Activated naive CD4-positive, alpha-beta T cell treated with anti-CD3 and anti-CD28 coated beads, Interleukin-2, amount 50 U/mL, for 24 hours (primary cell): ENCODE measurements around the gene SLC26A1.
"Not testable (repeated sequence)": the region's sequence is repeated elsewhere in the genome, so short reads cannot be mapped to it uniquely, and the experiment has no call there.

ENCODE experiments used
- H3K27ac Mint-ChIP-seq: one replicate; pipeline ENCODE4 v1.8.0; 2021; ENCODE audit warnings: mild to moderate bottlenecking, mixed read lengths
- H3K27me3 Mint-ChIP-seq: one replicate; pipeline ENCODE4 v1.8.0; 2021; ENCODE audit warnings: mixed read lengths
- H3K36me3 Mint-ChIP-seq: one replicate; pipeline ENCODE4 v1.8.0; 2021; ENCODE audit warnings: mixed read lengths
- H3K4me1 Mint-ChIP-seq: one replicate; pipeline ENCODE4 v1.8.0; 2021; ENCODE audit warnings: mixed read lengths
- H3K4me3 Mint-ChIP-seq: one replicate; pipeline ENCODE4 v1.8.0; 2021; ENCODE audit warnings: mild to moderate bottlenecking, mixed read lengths
- H3K9me3 Mint-ChIP-seq: one replicate; pipeline ENCODE4 v1.8.0; 2021; ENCODE audit warnings: mixed read lengths

The SLC26A1 gene

GRCh38 chr4:952881-953573 lies 40.2 kb downstream of the SLC26A1 start:
- Mint-ChIP-seq H3K36me3 (peaks cover 4% of the 10 kb centered on the region), H3K27ac (no peak overlapping the region), H3K4me3 (no peak overlapping the region), H3K9me3 (no peaks in the 10 kb centered on the region), H3K27me3 (no peaks in the 10 kb centered on the region), H3K4me1 (no peaks in the 10 kb centered on the region)

DNA sequence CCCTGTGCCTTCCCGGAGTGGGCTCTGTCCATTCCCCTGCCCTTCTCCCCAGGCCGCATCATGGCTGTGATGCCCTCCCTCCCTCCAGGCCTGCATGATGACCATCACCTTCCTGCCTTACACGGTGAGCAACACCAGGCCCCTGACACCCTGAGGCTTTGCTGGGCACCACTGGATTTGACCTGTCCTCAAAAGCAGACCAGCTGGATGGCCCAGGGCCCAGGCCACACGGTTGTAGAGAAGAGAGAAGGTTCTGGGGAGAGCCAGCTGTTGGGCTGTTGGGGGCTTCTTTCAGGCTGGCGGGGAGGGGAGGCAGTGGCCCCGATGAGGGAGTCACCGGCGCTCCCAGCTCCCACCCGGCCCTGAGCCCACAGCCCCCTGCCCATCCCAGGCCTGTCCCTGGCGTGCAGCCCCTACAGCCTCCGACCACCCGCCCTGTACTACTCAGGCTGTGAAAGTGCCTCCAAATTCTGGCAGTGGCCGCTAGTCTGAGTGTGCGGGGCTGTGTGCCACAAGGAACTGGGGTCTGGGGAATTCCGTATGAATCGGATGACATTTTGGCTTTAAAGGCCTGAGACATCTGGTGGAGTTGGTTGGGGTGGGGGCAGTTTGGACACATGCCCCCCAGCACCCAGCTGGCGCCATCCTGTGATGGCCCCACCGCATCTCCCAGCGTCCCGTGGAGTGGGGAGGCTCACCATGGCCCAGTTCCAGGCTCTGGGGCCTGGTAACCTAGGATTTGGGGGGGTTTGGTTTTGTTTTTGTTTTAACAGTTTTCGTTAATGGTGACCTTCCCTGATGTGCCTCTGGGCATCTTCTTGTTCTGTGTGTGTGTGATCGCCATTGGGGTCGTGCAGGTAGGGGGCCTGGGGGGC lies 41.4 kb downstream of the SLC26A1 start:
- Mint-ChIP-seq H3K27me3 (no peaks in the 10 kb centered on the region), H3K9me3 (no peaks in the 10 kb centered on the region), H3K36me3 (peaks cover 4% of the 10 kb centered on the region), H3K4me3 (no peak overlapping the region), H3K27ac (no peak overlapping the region), H3K4me1 (no peaks in the 10 kb centered on the region)

GRCh38 chr4:951186-951585 lies 42.0 kb downstream of the SLC26A1 start:
- no peak overlapping the region for H3K4me3 Mint-ChIP-seq
- no peak overlapping the region for H3K27ac Mint-ChIP-seq
- H3K27me3 Mint-ChIP-seq, result no peaks in the 10 kb centered on the region
- peaks cover under 1% of the 10 kb centered on the region for H3K4me1 Mint-ChIP-seq
- H3K9me3 Mint-ChIP-seq, result no peaks in the 10 kb centered on the region
- H3K36me3 Mint-ChIP-seq, result peaks cover 4% of the 10 kb centered on the region

DNA sequence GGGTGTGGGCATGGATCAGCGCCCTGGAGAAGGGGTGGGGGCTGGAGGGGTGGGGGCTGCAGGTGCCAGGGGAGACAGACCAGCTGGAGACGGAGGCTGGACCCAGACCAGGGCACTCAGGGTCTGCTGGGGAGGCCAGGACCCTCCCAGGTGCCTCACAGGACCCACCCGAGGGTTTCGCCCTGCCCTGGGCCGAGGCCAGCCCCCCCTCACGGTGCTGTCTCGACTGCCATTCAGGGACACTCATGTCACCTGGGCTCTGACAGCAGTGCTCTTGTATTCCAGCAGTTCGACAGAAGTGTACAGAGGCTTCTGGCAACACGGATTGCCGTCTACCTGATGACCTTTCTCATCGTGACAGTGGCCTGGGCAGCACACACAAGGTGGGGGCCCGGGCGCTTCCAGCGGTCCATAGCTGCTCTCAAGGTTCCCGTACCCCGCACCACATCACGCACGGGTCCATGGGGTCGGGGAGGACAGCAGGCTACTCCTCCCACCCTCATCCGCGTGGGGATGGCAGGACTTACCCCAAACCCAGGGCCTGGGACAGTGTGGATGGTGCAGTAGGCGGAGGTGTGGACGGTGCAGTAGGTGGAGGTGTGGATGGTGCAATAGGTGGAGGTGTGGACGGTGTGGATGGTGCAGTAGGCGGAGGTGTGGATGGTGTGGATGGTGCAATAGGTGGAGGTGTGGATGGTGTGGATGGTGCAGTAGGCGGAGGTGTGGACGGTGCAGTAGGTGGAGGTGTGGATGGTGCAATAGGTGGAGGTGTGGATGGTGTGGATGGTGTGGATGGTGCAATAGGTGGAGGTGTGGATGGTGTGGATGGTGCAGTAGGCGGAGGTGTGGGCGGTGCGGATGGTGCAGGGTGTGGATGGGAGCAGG lies 42.8 kb downstream of the SLC26A1 start:
- Mint-ChIP-seq H3K27ac (no peak overlapping the region), H3K4me1 (peaks cover 8% of the 10 kb centered on the region), H3K36me3 (peaks cover 4% of the 10 kb centered on the region)

GRCh38 chr4:949656-950055 lies 43.5 kb downstream of the SLC26A1 start:
- H3K36me3 Mint-ChIP-seq, result peaks cover 3% of the 10 kb centered on the region
- no peak overlapping the region for H3K4me3 Mint-ChIP-seq
- H3K9me3 Mint-ChIP-seq, result no peaks in the 10 kb centered on the region
- peaks cover 13% of the 10 kb centered on the region for H3K4me1 Mint-ChIP-seq
- no peaks in the 10 kb centered on the region for H3K27me3 Mint-ChIP-seq
- H3K27ac Mint-ChIP-seq, result no peak overlapping the region

More for the DNA sequence above, 42.8 kb downstream of the SLC26A1 start:
- H3K4me3 Mint-ChIP-seq, result no peak overlapping the region
- H3K27me3 Mint-ChIP-seq, result no peaks in the 10 kb centered on the region
- H3K9me3 Mint-ChIP-seq, result no peaks in the 10 kb centered on the region

DNA sequence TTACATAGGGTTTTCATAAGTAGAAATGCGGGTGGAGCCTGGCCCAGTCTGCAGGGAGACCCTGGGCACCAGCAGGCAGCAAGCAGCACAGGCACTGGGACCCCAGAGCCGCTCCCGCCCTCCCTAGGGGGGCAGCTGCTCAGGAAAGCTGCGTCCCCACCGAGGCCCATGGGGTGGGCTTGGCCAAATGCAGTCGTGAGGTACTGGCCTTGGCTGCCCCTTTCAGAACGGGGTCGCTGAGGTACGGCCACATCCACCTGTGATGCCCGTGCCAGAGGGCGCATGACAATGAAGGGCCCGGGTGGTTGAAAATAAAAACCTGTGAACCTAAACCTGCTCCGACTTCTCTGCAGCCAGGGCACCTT lies 44.3 kb downstream of the SLC26A1 start:
- Mint-ChIP-seq H3K36me3 (no peaks in the 10 kb centered on the region), H3K9me3 (no peaks in the 10 kb centered on the region), H3K27ac (no peak overlapping the region), H3K27me3 (no peaks in the 10 kb centered on the region), H3K4me1 (peaks cover 13% of the 10 kb centered on the region), H3K4me3 (no peak overlapping the region)

DNA sequence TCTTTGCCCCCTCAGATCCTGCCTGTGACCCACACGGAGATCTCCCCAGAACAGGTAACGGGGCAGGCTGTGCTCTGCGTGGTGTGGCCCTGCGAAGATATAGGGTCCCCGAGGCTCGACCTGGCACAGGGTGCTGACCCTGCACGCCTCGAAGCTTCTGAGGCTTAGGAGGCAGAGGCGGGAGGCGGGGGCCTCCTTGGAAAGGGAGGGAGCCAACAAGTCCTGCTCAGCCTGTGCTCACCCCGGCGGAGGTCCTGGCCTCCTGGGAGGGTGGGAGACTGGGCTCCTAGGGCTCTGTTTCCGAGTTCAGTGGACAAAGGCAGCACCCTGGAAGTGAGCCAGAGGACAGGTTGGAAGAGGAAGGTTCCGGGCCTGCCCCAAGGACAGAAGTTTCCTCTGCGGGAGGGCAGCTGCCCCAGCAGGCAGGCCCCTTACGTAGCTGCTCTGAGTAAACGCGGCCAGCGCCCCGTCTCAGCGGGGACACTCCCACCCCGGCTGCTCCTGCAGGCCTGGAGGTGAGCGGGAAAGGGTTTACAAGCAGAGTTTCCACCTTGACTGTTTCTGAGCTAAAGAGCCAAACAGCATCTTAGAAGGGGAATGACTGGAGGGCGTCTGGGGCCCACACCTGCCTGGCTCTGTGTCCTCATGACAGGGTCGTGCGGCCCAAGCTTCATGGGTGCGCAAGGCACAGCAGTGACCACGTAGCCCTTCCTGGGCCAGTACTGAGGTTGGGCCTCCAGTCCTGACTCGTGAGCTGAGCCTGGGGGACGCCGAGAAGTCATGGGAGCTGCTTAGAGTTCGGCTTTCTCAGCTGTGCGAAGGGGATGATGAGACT lies 44.9 kb downstream of the SLC26A1 start:
- no peak overlapping the region for H3K4me3 Mint-ChIP-seq
- H3K4me1 Mint-ChIP-seq, result peaks cover 13% of the 10 kb centered on the region
- no peaks in the 10 kb centered on the region for H3K27me3 Mint-ChIP-seq
- H3K36me3 Mint-ChIP-seq, result no peaks in the 10 kb centered on the region
- no peak overlapping the region for H3K27ac Mint-ChIP-seq
- no peaks in the 10 kb centered on the region for H3K9me3 Mint-ChIP-seq

- Mint-ChIP-seq H3K27ac (no peak overlapping the region), H3K36me3 (peaks cover 1% of the 10 kb centered on the region), H3K4me3 (no peak overlapping the region), H3K9me3 (no peaks in the 10 kb centered on the region), H3K27me3 (no peaks in the 10 kb centered on the region), H3K4me1 (peaks cover 13% of the 10 kb centered on the region)
These were observed 45.7 kb downstream of the SLC26A1 start for GRCh38 chr4:947491-947971.

DNA sequence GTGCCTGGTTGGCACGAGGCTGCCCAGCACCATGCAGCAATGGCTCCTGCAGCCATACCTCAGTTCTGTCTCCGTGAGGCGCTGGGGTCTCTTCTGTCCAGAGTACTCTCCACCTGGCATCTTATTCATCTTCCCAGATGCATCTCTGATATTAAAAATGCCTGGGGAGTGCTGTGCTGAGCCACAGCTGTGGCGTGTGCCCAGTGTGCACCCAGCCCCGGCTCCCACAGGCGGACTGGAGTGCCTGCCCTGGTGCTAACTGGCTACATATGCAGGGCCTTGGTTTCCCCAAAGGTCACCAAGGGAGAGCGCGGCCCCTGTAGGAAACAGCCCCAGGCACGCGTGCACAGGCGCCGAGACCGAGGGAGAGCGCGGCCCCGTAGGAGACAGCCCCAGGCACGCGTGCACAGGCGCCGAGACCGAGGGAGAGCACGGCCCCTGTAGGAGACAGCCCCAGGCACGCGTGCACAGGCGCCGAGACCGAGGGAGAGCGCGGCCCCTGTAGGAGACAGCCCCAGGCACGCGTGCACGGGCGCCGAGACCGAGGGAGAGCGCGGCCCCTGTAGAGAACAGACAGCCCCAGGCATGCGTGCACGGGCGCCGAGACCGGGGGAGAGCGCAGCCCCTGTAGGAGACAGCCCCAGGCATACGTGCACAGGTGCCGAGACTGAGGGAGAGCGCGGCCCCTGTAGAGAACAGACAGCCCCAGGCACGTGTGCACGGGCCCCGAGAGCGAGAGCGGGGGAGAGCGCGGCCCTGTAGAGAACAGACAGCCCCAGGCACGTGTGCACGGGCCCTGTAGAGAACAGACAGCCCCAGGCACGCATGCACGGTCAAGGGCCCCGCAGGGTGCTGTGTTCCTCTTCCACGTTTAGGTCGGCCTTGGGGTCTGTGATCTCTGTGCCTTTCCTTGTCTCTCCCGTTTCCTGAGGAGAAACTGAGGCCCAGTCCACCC lies 46.4 kb downstream of the SLC26A1 start:
- Mint-ChIP-seq H3K4me1 (peaks cover 13% of the 10 kb centered on the region), H3K27ac (no peak overlapping the region), H3K27me3 (no peaks in the 10 kb centered on the region), H3K9me3 (no peaks in the 10 kb centered on the region), H3K4me3 (no peak overlapping the region), H3K36me3 (peaks cover 1% of the 10 kb centered on the region)

GRCh38 chr4:946103-946450 lies 47.1 kb downstream of the SLC26A1 start:
- no peaks in the 10 kb centered on the region for H3K9me3 Mint-ChIP-seq
- H3K4me1 Mint-ChIP-seq, result peaks cover 13% of the 10 kb centered on the region
- peaks cover 1% of the 10 kb centered on the region for H3K36me3 Mint-ChIP-seq
- no peaks in the 10 kb centered on the region for H3K27me3 Mint-ChIP-seq
- no peak overlapping the region for H3K4me3 Mint-ChIP-seq
- no peak overlapping the region for H3K27ac Mint-ChIP-seq

DNA sequence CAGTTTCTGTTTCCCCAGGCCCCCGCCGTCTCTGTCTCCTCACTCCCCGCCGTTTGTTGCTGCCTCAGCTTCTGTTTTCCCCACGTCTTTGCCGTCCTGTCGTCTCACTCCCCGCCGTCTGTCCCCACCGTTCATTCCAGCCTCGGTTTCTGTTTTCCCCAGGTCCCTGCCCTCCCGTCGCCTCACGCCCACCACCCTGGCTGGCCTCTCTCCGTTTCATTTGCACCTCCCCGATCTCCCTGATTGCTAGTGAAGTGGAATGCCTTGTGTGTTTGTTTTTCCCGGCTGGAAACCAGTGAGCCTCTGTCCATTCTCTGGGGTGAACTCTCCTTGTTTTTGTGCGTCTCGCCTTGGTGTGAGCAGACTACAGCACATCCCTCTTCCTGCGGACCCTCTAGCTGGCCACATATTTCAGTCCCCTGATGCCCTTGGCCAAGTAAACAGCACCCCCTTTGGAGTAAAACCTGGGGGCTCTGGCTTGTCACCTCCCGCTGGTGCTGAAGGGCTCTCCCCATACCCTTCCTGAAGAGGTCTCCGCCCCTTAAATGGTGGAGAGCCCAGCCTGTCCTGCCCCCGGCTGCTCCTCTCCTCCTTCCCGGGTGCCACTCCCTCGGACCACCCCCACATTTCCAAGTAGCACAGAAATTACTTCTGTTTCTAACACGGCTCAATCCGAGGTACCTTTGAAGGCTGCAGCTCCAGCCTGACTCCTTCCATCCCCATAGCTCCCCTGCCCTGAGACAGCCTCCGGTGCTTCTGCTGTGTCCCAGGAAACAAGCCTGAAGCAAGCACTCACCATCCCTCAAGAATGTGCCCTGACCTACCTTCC lies 47.7 kb downstream of the SLC26A1 start:
- Mint-ChIP-seq H3K4me3 (no peak overlapping the region), H3K27ac (no peak overlapping the region), H3K36me3 (peaks cover 1% of the 10 kb centered on the region), H3K27me3 (no peaks in the 10 kb centered on the region), H3K4me1 (peaks cover 13% of the 10 kb centered on the region), H3K9me3 (no peaks in the 10 kb centered on the region)

GRCh38 chr4:939508-939907 lies 53.7 kb downstream of the SLC26A1 start:
- not testable (repeated sequence) for H3K9me3 Mint-ChIP-seq, H3K4me3 Mint-ChIP-seq, H3K27ac Mint-ChIP-seq, H3K27me3 Mint-ChIP-seq, H3K36me3 Mint-ChIP-seq
- H3K4me1 Mint-ChIP-seq, result peaks cover 16% of the 10 kb centered on the region
